Neuronal stem cell (in vitro differentiated cells): ENCODE measurements around the gene CRYBG2.
"Not testable (repeated sequence)": the region's sequence is repeated elsewhere in the genome, so short reads cannot be mapped to it uniquely, and the experiment has no call there.

Experiments
- DNase-seq: peaks from one replicate; pipeline ENCODE4 v3.0.0-alpha.2; 2013; ENCODE audit warnings: low spot score
- H2AFZ ChIP-seq: one replicate; pipeline ENCODE4 v1.6.1; 2013; ENCODE audit warnings: mild to moderate bottlenecking, low read length, inconsistent platforms
- H2AK5ac ChIP-seq: 2 replicates; pipeline ENCODE4 v1.6.1; 2013; ENCODE audit warnings: low read depth, mild to moderate bottlenecking, inconsistent platforms, low read length, moderate library complexity, mixed read lengths
- H2BK120ac ChIP-seq: 2 replicates; pipeline ENCODE4 v1.6.1; 2013; ENCODE audit warnings: low read depth, mild to moderate bottlenecking, inconsistent platforms, low read length, moderate library complexity, mixed read lengths
- H2BK12ac ChIP-seq: one replicate; pipeline ENCODE4 v1.6.1; 2013; ENCODE audit warnings: low read length, inconsistent platforms
- H2BK15ac ChIP-seq: 2 replicates; pipeline ENCODE4 v1.6.1; 2013; ENCODE audit warnings: mild to moderate bottlenecking, low read length, inconsistent platforms, mixed read lengths
- H2BK5ac ChIP-seq: one replicate; pipeline ENCODE4 v1.6.1; 2013; ENCODE audit warnings: inconsistent platforms, mild to moderate bottlenecking, low read length, moderate library complexity
- H3K14ac ChIP-seq: one replicate; pipeline ENCODE4 v1.6.1; 2013; ENCODE audit warnings: low read length, inconsistent platforms
- H3K18ac ChIP-seq: 2 replicates; pipeline ENCODE4 v1.6.1; 2013; ENCODE audit warnings: low read length, inconsistent platforms
- H3K23ac ChIP-seq: 2 replicates; pipeline ENCODE4 v1.6.1; 2013; ENCODE audit warnings: low read depth, mild to moderate bottlenecking, mixed read lengths, low read length, inconsistent platforms; ENCODE audit not compliant: poor library complexity
- H3K27ac ChIP-seq: replicated peaks from 3 replicates; pipeline ENCODE4 v1.5.1; 2013; ENCODE audit warnings: low read length, inconsistent platforms
- H3K27me3 ChIP-seq, 3 experiments: 2 replicates each; pipeline ENCODE4 v1.6.1; 2013; ENCODE audit warnings: low read length in 3 of 3, mild to moderate bottlenecking in 2 of 3, inconsistent platforms in 1 of 3, low read depth in 1 of 3, mixed read lengths in 1 of 3, moderate library complexity in 1 of 3; ENCODE audit not compliant: control insufficient read depth in 3 of 3, insufficient read depth in 3 of 3
- H3K36me3 ChIP-seq, 2 donors: replicated peaks in 1 of 2; 2 replicates each; pipeline ENCODE4 v1.6.1; 2013; ENCODE audit warnings: low read length in 2 of 2; ENCODE audit not compliant: control insufficient read depth in 2 of 2, insufficient read depth in 2 of 2
- H3K4ac ChIP-seq: 2 replicates; pipeline ENCODE4 v1.6.1; 2013; ENCODE audit warnings: inconsistent platforms, mild to moderate bottlenecking, low read length, moderate library complexity
- H3K4me1 ChIP-seq, 2 donors: 1 replicate in 1 of 2; 2 replicates in 1 of 2; pipeline ENCODE4 v1.6.1; 2013; ENCODE audit warnings: low read length in 2 of 2, low read depth in 1 of 2; ENCODE audit not compliant: control insufficient read depth in 2 of 2, insufficient read depth in 1 of 2
- H3K4me2 ChIP-seq: one replicate; pipeline ENCODE4 v1.6.1; 2013; ENCODE audit warnings: mild to moderate bottlenecking, low read length, inconsistent platforms; ENCODE audit not compliant: insufficient read depth, poor library complexity, severe bottlenecking
- H3K4me3 ChIP-seq, 2 donors: 2 replicates each; pipeline ENCODE4 v1.5.1; 2013; ENCODE audit warnings: low read length in 2 of 2, mild to moderate bottlenecking in 2 of 2, inconsistent platforms in 1 of 2, moderate library complexity in 1 of 2
- H3K79me1 ChIP-seq: one replicate; pipeline ENCODE4 v1.6.1; 2013; ENCODE audit warnings: low read depth, mild to moderate bottlenecking, inconsistent platforms, low read length, moderate library complexity
- H3K9ac ChIP-seq: one replicate; pipeline ENCODE4 v1.6.1; 2013; ENCODE audit warnings: mild to moderate bottlenecking, low read depth, low read length, inconsistent platforms; ENCODE audit not compliant: poor library complexity
- H3K9me3 ChIP-seq, 2 donors: replicated peaks in 1 of 2; 2 replicates each; pipeline versions ENCODE3 to v1.6.1; 2013; ENCODE audit warnings: low read length in 2 of 2, mild to moderate bottlenecking in 2 of 2, inconsistent platforms in 1 of 2, low read depth in 1 of 2, mixed read lengths in 1 of 2, moderate library complexity in 1 of 2; ENCODE audit not compliant: control insufficient read depth in 2 of 2, insufficient read depth in 1 of 2
- H4K8ac ChIP-seq: one replicate; pipeline ENCODE4 v1.6.1; 2013; ENCODE audit warnings: low read depth, mild to moderate bottlenecking, inconsistent platforms, low read length, moderate library complexity
- H4K91ac ChIP-seq: one replicate; pipeline ENCODE4 v1.6.1; 2013; ENCODE audit warnings: low read length, low read depth, mild to moderate bottlenecking, inconsistent platforms; ENCODE audit not compliant: poor library complexity
- whole genome bisulfite sequencing, 2 donors: extraction: QIAGEN DNeasy Blood & Tissue Kit; methylation state at CpG; one replicate each; pipeline ENCODE4 v1.1.7; 2013; ENCODE audit warnings: missing lambda C conversion rate in 2 of 2, mixed read lengths in 1 of 2; ENCODE audit not compliant: insufficient read length in 2 of 2, insufficient replicate concordance in 1 of 2; ENCODE audit errors: extremely low coverage in 2 of 2; 5-methylcytosine and 5-hydroxymethylcytosine counted together

Gene CRYBG2

GRCh38 chr1:26387447-26387846 lies 33.5 kb upstream of the CRYBG2 start:
- H3K4me2 ChIP-seq: no peak overlapping the region
- no peak overlapping the region for H2BK15ac ChIP-seq
- H3K4me1 ChIP-seq: peaks cover 9 to 17% of the 10 kb centered on the region in 2 donors
- no peaks in the 10 kb centered on the region for H3K36me3 ChIP-seq
- H3K79me1 ChIP-seq: no peaks in the 10 kb centered on the region
- no peak overlapping the region for H2BK120ac ChIP-seq
- no peak overlapping the region for H3K23ac ChIP-seq
- H2BK12ac ChIP-seq: no peak overlapping the region
- H3K27me3 ChIP-seq: no peaks in the 10 kb centered on the region
- H3K9me3 ChIP-seq: no peaks in the 10 kb centered on the region
- no peak overlapping the region for H3K9ac ChIP-seq
- H4K8ac ChIP-seq: no peak overlapping the region
- H3K4me3 ChIP-seq: no peak overlapping the region
- no CpG with 5 or more reads among the region's 7 CpGs for WGBS, 2 donors
- no peak overlapping the region for H3K27ac ChIP-seq
- no peak overlapping the region for H3K18ac ChIP-seq
- no peak overlapping the region for H2AFZ ChIP-seq
- H2BK5ac ChIP-seq: no peak overlapping the region
- H3K4ac ChIP-seq: no peak overlapping the region
- DNase-seq: no peak
- H3K14ac ChIP-seq: no peak overlapping the region
- H2AK5ac ChIP-seq: no peak overlapping the region
- no peak overlapping the region for H4K91ac ChIP-seq

- not testable (repeated sequence) for H2BK5ac ChIP-seq, H3K27ac ChIP-seq, H3K9ac ChIP-seq, H3K79me1 ChIP-seq, H3K27me3 ChIP-seq, H3K14ac ChIP-seq, H4K8ac ChIP-seq, H2BK120ac ChIP-seq, H2BK12ac ChIP-seq, H3K9me3 ChIP-seq, H3K4me3 ChIP-seq, H3K23ac ChIP-seq, H2BK15ac ChIP-seq, H3K4me2 ChIP-seq, H3K36me3 ChIP-seq, H2AFZ ChIP-seq, H3K4ac ChIP-seq, H3K18ac ChIP-seq, DNase-seq, H2AK5ac ChIP-seq, H4K91ac ChIP-seq
- H3K4me1 ChIP-seq: peaks cover 7 to 12% of the 10 kb centered on the region in 2 donors
- no CpG with 5 or more reads among the region's 3 CpGs for WGBS, 2 donors
These were observed 31.1 kb upstream of the CRYBG2 start for GRCh38 chr1:26385063-26385462.

- WGBS, 2 donors: no CpG with 5 or more reads among the region's 3 CpGs
- no peak overlapping the region for H2BK15ac ChIP-seq
- no peak overlapping the region for H2AK5ac ChIP-seq
- H3K23ac ChIP-seq: no peak overlapping the region
- H2BK5ac ChIP-seq: no peak overlapping the region
- H3K4me1 ChIP-seq: peaks cover 0 to 5% of the 10 kb centered on the region in 2 donors
- no peaks in the 10 kb centered on the region for H3K36me3 ChIP-seq
- no peaks in the 10 kb centered on the region for H3K9me3 ChIP-seq
- no peak overlapping the region for H3K4me2 ChIP-seq
- H3K4me3 ChIP-seq: no peak overlapping the region
- H2BK12ac ChIP-seq: no peak overlapping the region
- H2BK120ac ChIP-seq: no peak overlapping the region
- H4K91ac ChIP-seq: no peak overlapping the region
- no peak overlapping the region for H3K18ac ChIP-seq
- no peaks in the 10 kb centered on the region for H3K27me3 ChIP-seq
- no peak overlapping the region for H3K4ac ChIP-seq
- H3K9ac ChIP-seq: no peak overlapping the region
- H3K14ac ChIP-seq: no peak overlapping the region
- no peak overlapping the region for H3K27ac ChIP-seq
- H2AFZ ChIP-seq: no peak overlapping the region
- H4K8ac ChIP-seq: no peak overlapping the region
- H3K79me1 ChIP-seq: no peaks in the 10 kb centered on the region
- DNase-seq: no peak
These were observed 30.1 kb upstream of the CRYBG2 start for GRCh38 chr1:26384076-26384475.

- Histone ChIP-seq H3K4me3 (no peak overlapping the region), H3K9ac (no peak overlapping the region), H2BK12ac (no peak overlapping the region), H3K14ac (no peak overlapping the region), H2BK120ac (no peak overlapping the region), H3K4ac (no peak overlapping the region), H2AK5ac (no peak overlapping the region), H3K23ac (no peak overlapping the region), H2BK15ac (no peak overlapping the region), H3K18ac (no peak overlapping the region), H3K4me1 (peaks cover 0 to 1% of the 10 kb centered on the region in 2 donors), H3K4me2 (no peak overlapping the region), H3K27ac (no peak overlapping the region), H4K91ac (no peak overlapping the region), H4K8ac (no peak overlapping the region), H3K79me1 (no peaks in the 10 kb centered on the region), H3K36me3 (no peaks in the 10 kb centered on the region), H2AFZ (no peak overlapping the region), H3K9me3 (peaks cover 0 to 2% of the 10 kb centered on the region in 2 donors), H2BK5ac (no peak overlapping the region), H3K27me3 (no peaks in the 10 kb centered on the region)
- no CpG with 5 or more reads among the region's 3 CpGs for WGBS, 2 donors
- no peak for DNase-seq
These were observed 24.9 kb upstream of the CRYBG2 start for GRCh38 chr1:26378879-26379251.
